OCI-LY1 (cell line): ENCODE results near the gene SEPTIN8.

ENCODE experiments used
- H2AFZ ChIP-seq: fragments of 200-600 bp; sonication (generic), shearing (Covaris generic); 2 replicates; pipeline ENCODE4 v1.6.0; 2014; ENCODE audit warnings: antibody characterized with exemption, mild to moderate bottlenecking, low read length
- H3F3A ChIP-seq: fragments of 200-600 bp; sonication (generic), shearing (Covaris generic); 2 replicates; pipeline ENCODE4 v1.6.0; 2014; ENCODE audit warnings: mild to moderate bottlenecking, antibody characterized with exemption, low read length, moderate library complexity; ENCODE audit not compliant: insufficient read depth
- H3K27ac ChIP-seq: fragments of 200-600 bp; sonication (generic); 2 replicates; pipeline ENCODE4 v1.5.1; 2014; ENCODE audit warnings: low read length, mixed run types, mild to moderate bottlenecking, low read depth; ENCODE audit not compliant: poor library complexity, severe bottlenecking
- H3K27me3 ChIP-seq: fragments of 200-600 bp; sonication (generic); 2 replicates; pipeline ENCODE4 v1.6.0; 2014; ENCODE audit warnings: antibody characterized with exemption, mild to moderate bottlenecking, low read length, moderate library complexity; ENCODE audit not compliant: insufficient read depth
- H3K36me3 ChIP-seq: fragments of 200-600 bp; sonication (generic); 2 replicates; pipeline ENCODE4 v1.6.1; 2014; ENCODE audit warnings: mild to moderate bottlenecking, antibody characterized with exemption, low read length, moderate library complexity, mixed read lengths; ENCODE audit not compliant: insufficient read depth
- H3K4me1 ChIP-seq: fragments of 200-600 bp; sonication (generic); 2 replicates; pipeline ENCODE4 v1.5.1; 2014; ENCODE audit warnings: mild to moderate bottlenecking, low read length, moderate library complexity; ENCODE audit not compliant: insufficient read depth, severe bottlenecking
- H3K4me2 ChIP-seq: fragments of 200-600 bp; sonication (generic), shearing (Covaris generic); 2 replicates; pipeline ENCODE4 v1.6.1; 2014; ENCODE audit warnings: low read length
- H3K4me3 ChIP-seq: fragments of 200-600 bp; sonication (generic); 2 replicates; pipeline ENCODE4 v1.5.1; 2014; ENCODE audit warnings: low read length, low read depth, mild to moderate bottlenecking, mixed read lengths; ENCODE audit not compliant: poor library complexity, severe bottlenecking
- H3K79me2 ChIP-seq: fragments of 200-600 bp; shearing (Covaris generic); 2 replicates; pipeline ENCODE4 v1.6.1; 2016; ENCODE audit warnings: mixed run types, low read length, mixed read lengths; ENCODE audit not compliant: insufficient read depth
- H3K9ac ChIP-seq: fragments of 200-600 bp; sonication (generic), shearing (Covaris generic); 2 replicates; pipeline ENCODE4 v1.6.1; 2014; ENCODE audit warnings: mild to moderate bottlenecking, low read length, mixed read lengths
- H3K9me2 ChIP-seq: fragments of 200-600 bp; sonication (generic), shearing (Covaris generic); 2 replicates; pipeline ENCODE4 v1.6.1; 2014; ENCODE audit warnings: low read depth, mild to moderate bottlenecking, low read length, mixed read lengths
- H3K9me3 ChIP-seq: fragments of 200-600 bp; shearing (Covaris generic); 2 replicates; pipeline ENCODE4 v1.6.1; 2014; ENCODE audit warnings: low read length, mixed read lengths
- H4K20me1 ChIP-seq: fragments of 200-600 bp; sonication (generic), shearing (Covaris generic); 2 replicates; pipeline ENCODE4 v1.6.0; 2016; ENCODE audit warnings: mild to moderate bottlenecking, low read length; ENCODE audit not compliant: insufficient read depth
- EZH2 ChIP-seq: fragments of 200-600 bp; sonication (generic), shearing (Covaris generic); IDR thresholded peaks from 2 replicates; pipeline ENCODE4 v1.8.0; 2017; ENCODE audit warnings: borderline replicate concordance, mixed run types, mild to moderate bottlenecking, antibody characterized with exemption, low read length, moderate library complexity, mixed read lengths
- TF ChIP-seq, protein P1 (sequence below): fragments of 200-600 bp; sonication (generic), shearing (Covaris generic); IDR thresholded peaks from 2 replicates; pipeline ENCODE4 v1.5.1; 2017; ENCODE audit warnings: mild to moderate bottlenecking, antibody characterized with exemption, low read length, moderate library complexity, mixed read lengths

SEPTIN8 gene

DNA sequence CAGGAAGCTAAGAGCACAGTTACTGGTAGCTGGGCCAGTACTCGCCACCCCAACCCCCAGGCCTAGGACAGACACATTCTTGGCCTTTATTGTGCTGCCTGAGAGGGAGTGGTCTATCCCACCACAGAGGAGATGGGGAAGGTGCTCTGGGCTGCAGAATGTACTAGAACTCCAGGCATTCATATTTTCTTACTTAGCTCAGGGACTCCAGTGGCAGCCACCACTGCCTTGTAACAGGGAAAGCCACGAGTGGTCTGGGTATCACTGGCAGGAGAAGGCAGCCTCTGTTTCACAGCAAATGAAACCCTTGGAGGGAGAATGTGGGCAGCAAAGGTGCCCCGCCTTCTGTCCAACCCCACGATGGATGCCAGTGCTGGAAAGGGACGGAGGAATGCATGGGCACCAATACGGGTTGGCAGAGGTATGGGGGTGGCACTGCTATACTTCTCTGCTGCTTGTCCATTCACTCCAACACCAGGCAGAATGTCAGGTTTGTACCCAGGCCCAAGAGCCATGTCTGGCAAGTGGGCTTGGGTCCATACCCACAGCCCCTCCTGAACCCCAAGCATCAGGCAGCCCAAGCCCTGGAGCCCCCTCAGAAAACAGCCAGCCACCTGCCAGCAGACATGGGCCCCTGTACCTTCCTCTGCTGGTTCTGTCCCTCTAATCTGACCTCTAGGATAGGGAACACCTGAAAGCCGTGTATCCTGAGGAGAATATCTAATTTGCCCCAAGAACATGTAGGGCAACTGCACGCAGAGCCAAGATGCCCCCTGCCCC lies 4.6 kb downstream of the SEPTIN8 start:
- Histone ChIP-seq H4K20me1 (no peaks in the 10 kb centered on the region), H3K36me3 (no peaks in the 10 kb centered on the region), H2AFZ (no peak overlapping the region), H3K27ac (no peak overlapping the region), H3K4me1 (no peaks in the 10 kb centered on the region), H3K79me2 (no peaks in the 10 kb centered on the region), H3K9me2 (no peaks in the 10 kb centered on the region), H3K9ac (no peak overlapping the region), H3K4me2 (no peak overlapping the region), H3K27me3 (peaks cover 15% of the 10 kb centered on the region; the same call in 1 of the 2 replicates), H3K4me3 (no peak overlapping the region), H3F3A (no peaks in the 10 kb centered on the region), H3K9me3 (no peaks in the 10 kb centered on the region)
- TF ChIP-seq EZH2 = no peak
- TF ChIP-seq, protein P1, sequence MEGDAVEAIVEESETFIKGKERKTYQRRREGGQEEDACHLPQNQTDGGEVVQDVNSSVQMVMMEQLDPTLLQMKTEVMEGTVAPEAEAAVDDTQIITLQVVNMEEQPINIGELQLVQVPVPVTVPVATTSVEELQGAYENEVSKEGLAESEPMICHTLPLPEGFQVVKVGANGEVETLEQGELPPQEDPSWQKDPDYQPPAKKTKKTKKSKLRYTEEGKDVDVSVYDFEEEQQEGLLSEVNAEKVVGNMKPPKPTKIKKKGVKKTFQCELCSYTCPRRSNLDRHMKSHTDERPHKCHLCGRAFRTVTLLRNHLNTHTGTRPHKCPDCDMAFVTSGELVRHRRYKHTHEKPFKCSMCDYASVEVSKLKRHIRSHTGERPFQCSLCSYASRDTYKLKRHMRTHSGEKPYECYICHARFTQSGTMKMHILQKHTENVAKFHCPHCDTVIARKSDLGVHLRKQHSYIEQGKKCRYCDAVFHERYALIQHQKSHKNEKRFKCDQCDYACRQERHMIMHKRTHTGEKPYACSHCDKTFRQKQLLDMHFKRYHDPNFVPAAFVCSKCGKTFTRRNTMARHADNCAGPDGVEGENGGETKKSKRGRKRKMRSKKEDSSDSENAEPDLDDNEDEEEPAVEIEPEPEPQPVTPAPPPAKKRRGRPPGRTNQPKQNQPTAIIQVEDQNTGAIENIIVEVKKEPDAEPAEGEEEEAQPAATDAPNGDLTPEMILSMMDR = no peak

DNA sequence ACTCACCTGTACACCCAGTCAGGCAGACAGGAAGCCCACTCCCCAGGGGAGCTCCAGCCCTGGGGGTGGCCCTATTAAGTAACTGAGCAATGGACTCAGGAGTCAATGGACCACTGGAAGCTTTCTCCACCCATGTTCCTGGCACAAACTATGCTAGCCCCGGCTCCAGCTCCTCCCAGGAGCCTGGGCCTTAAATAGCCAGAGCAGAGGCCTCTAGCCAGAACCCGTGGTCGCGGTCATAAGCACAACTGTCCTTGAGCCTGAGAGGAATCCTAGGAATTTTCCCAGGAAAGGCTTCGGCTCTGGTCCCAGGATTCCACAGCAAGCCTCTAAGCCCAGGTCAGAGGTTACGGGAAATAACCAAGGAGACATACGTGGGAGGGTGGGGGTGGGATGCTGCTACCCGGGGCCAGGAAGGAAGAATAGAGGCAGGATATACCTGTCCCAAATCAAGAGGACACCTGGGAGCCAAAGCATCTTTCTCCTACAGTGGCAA lies 5.5 kb downstream of the SEPTIN8 start:
- no peak overlapping the region for H3K4me2 ChIP-seq
- H4K20me1 ChIP-seq = no peaks in the 10 kb centered on the region
- H3F3A ChIP-seq = no peaks in the 10 kb centered on the region
- H3K27me3 ChIP-seq = peaks cover 15% of the 10 kb centered on the region; the same call in 1 of the 2 replicates
- H3K4me3 ChIP-seq = no peak overlapping the region
- H3K9me2 ChIP-seq = no peaks in the 10 kb centered on the region
- no peaks in the 10 kb centered on the region for H3K36me3 ChIP-seq
- H2AFZ ChIP-seq = no peak overlapping the region
- H3K4me1 ChIP-seq = no peaks in the 10 kb centered on the region
- no peak overlapping the region for H3K9ac ChIP-seq
- H3K79me2 ChIP-seq = no peaks in the 10 kb centered on the region
- no peaks in the 10 kb centered on the region for H3K9me3 ChIP-seq
- TF ChIP-seq, protein P1 = no peak
- no peak for TF ChIP-seq EZH2
- no peak overlapping the region for H3K27ac ChIP-seq

DNA sequence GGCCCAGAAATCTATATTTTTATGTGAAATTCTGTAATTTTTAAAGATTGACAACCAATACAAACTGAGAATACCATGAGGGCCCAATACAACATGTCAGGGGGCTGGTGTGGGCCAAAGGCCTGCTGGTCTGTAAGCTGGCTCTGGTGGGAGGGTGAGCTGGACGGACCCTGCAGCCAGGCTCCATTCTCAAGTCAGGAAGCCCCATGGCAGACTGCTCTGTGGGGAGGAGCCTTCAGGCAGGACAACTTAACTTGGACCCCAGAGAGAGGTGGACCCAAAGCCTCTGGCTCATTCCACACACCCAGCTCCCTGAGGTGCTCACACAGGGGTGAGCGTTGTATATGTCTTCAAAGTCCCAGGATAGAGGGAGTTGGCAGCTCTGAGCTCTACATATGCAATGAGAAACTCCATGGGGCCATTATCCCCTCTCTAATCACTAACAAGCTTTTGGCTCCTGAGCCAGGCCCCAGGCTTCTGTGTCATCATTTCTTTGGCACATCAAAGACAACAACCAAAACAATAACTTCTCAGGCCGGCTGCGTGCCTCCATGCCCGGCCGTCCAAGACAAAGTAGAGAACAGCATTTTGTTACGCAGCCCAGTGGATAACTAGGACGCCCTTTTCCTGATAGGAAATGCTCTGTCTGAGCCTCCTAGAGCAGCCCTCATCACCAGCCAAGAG lies 6.4 kb downstream of the SEPTIN8 start:
- H3K9me2 ChIP-seq = no peaks in the 10 kb centered on the region
- H3F3A ChIP-seq = no peaks in the 10 kb centered on the region
- peaks cover 14% of the 10 kb centered on the region; the same call in 1 of the 2 replicates for H3K27me3 ChIP-seq
- no peak for TF ChIP-seq EZH2
- TF ChIP-seq, protein P1 = no peak
- no peaks in the 10 kb centered on the region for H4K20me1 ChIP-seq
- H3K79me2 ChIP-seq = no peaks in the 10 kb centered on the region
- H3K4me1 ChIP-seq = no peaks in the 10 kb centered on the region
- H3K4me3 ChIP-seq = no peak overlapping the region
- no peaks in the 10 kb centered on the region for H3K9me3 ChIP-seq
- no peak overlapping the region for H2AFZ ChIP-seq
- no peak overlapping the region for H3K27ac ChIP-seq
- H3K4me2 ChIP-seq = no peak overlapping the region
- H3K9ac ChIP-seq = no peak overlapping the region
- H3K36me3 ChIP-seq = no peaks in the 10 kb centered on the region
